Measurements from ENCODE around the gene GPR15.
A peak's percentile ranks its signal among the peaks of the same experiment; 100 is the strongest.
"Not testable (repeated sequence)": the region's sequence is repeated elsewhere in the genome, so short reads cannot be mapped to it uniquely, and the experiment has no call there.

The GPR15 gene

GRCh38 chr3:98558100-98558827 is 26.5 kb downstream of the GPR15 start:
- no peak for DNase-seq (ENCODE audit: low read depth)

DNA sequence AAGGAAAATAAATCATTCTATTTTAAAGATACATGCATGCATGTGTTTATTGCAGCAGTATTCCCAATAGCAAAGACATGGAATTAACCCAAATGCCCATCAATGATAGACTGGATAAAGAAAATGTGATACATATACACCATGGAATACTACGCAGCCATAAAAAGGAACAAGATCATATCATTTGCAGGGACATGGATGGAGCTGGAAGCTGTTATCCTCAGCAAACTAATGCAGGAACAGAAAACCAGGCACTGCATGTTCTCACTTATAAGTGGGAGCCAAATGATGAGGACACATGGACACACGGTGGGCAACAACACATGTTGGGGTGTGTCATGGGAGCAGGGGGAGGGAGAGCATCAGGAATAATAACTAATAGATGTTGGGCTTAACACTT is 28.0 kb downstream of the GPR15 start:
- DNase-seq (ENCODE audit: low read depth) = not testable (repeated sequence)

DNA sequence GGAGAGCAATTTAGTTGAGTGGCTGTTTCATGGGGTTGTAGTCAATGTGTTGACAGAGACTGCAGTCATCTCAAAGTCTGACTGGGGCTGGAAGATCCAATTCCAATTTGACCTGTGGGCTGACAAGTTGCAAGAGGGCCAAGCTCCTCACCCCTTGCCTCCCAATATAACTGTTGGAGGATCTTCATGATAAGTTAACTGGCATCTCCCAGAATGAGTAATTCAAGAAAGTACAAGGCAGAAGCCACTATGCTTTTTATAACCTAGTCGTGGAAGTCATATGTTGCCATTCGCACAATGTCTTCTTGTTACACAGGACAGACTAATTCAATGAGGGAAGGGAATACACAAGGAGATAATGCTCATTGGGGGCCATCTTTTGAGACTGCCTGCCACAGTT is 29.1 kb downstream of the GPR15 start:
- DNase-seq (ENCODE audit: low read depth) = no peak

- DNase-seq (ENCODE audit: low read depth) = no peak
These were observed 30.1 kb downstream of the GPR15 start for GRCh38 chr3:98561727-98562521.

- DNase-seq (ENCODE audit: low read depth) = peak; percentile 41
These were observed 32.0 kb downstream of the GPR15 start for GRCh38 chr3:98563661-98564281.

GRCh38 chr3:98564282-98565005 is 32.7 kb downstream of the GPR15 start:
- no peak for DNase-seq (ENCODE audit: low read depth)

GRCh38 chr3:98565237-98565643 is 33.5 kb downstream of the GPR15 start:
- peak; percentile 18 for DNase-seq (ENCODE audit: low read depth)

GRCh38 chr3:98565843-98566242 is 34.1 kb downstream of the GPR15 start:
- DNase-seq (ENCODE audit: low read depth) = no peak

DNA sequence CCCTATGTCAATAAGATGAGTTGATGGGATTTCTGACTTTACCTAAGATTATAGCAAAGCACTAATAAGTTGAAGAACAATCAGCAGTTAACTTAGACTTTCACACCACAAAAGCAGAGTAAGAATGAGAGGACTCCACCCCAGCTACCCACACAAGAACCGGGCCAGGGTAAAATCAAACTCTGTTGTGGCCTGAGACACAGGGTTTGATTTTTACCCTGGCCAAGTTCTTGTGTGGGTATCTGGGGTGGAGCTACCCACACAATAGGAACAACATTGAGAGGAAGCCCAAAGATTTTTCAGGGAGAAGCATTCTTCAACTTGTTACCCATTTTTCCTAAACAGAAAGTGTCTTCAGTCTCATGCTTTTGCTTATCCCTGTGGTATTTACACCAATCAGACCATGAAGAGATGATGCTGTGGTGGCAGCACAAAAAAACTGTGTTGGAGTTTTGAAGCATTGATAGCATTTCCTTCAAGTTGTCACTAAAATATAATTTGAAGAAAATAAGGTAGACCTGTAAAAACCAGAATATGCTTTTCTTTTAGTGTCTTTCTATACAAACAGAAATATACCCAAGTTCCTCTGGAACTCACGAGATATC is 36.0 kb downstream of the GPR15 start:
- DNase-seq (ENCODE audit: low read depth) = no peak

- DNase-seq (ENCODE audit: low read depth) = no peak
These were observed 36.6 kb downstream of the GPR15 start for GRCh38 chr3:98568402-98568801.

DNA sequence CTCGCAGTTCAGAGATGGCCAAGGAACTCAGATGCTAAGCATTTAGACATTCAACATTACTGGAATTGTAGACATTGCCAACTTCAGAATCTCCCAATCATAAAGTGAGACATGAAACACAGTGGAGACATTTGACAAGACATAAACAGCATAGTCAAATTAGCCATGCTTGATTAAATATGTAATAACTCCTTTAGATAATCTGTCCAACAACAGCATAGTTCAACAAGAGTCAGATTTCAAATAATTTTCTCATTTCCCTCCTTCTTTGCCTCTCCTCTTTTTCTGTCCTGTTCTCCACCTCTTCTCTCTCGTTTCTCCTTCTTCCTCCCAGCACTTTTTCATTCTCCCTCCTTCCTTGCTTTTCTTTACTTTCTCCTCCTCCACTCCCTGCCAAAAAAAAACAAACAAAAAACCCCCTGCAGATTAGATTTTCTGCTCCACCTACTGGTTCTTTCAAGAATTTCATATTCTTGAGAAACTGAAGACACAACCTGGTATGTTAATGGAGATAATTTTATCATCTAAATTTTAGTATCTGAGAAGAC is 41.5 kb downstream of the GPR15 start:
- no peak for DNase-seq (ENCODE audit: low read depth)

DNA sequence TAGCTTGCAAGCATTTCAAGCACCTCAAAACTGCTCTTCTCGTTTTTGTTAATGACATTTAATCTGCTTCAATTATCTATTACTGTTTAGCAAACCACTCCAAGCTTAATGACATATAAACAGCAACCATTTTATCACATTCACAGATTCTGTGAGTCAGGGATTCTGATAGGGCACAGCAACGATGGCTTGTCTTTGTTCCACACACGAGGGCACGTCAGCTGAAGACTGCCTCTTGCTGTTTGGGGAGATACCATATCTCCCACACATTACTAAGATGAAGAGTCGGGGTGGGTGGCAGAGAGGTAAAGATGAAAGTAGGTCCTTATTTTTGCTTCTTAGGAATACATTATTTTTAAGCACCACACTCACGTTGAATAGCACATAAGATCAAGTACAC is 42.4 kb downstream of the GPR15 start:
- no peak for DNase-seq (ENCODE audit: low read depth)

GRCh38 chr3:98577178-98577895 is 45.6 kb downstream of the GPR15 start:
- peak; percentile 28 for DNase-seq (ENCODE audit: low read depth)

DNA sequence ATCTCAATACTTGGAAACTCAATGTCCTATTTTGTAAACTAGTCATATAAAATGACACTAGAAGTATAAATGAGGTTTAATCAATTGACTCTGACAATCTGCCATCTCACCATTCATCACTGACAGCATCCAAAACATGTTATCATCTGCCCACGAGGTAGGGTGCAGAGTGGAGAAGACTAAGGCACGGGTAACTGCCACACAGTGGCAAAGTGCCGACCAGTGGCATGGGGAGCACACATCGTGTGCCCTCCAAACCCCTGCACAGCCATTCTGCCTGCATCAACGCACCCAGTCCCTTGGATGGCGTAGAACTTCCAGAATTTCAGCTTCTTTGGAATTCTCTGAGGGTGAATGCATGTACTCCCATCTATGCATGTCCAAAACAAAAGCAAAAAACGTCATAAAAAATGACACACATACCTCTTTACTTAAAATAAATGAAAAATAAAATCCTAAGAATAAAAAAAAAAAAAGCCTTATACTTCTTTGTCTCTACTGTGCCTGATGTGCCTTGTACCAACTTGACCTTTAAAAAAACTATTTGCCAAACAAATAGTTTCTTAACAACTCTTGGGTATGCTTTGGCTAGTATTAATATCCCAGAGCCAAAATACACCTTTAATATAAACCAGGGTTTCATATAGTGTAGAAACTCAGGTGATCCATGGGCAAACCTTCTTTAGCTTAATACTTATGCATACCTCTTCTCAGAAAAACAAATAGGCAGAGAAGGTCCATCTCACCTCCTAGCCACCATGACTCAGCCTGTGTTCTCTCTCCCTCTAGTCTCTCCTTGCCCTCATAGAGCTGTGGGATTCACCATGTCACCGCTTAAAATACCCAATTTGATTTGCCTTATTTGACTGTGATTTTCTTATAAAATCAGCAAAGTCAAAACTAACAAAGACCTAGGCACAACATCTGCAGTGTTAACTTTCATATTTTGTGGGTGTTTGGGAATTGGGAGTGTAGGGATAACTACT is 48.9 kb downstream of the GPR15 start:
- no peak for DNase-seq (ENCODE audit: low read depth)

GRCh38 chr3:98581474-98581873 is 49.7 kb downstream of the GPR15 start:
- no peak for DNase-seq (ENCODE audit: low read depth)

DNA sequence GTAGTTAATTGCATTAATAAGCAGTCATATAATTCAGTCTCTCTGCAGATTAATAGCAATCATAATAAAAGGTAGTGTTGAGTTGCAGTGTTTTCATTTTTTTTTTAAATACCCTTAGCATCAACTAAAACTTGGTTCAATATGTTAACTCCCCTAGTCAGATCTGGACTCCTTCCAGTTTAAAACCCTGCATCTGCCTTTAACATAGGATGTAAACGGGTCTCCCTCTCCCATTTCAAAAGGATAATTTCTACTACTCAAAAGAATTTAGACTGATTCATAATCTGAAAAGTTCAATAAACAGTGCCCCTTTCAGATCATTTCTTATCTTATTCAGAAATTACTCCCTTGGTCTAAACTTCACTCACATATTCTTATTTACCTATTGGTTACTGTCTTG is 50.3 kb downstream of the GPR15 start:
- no peak for DNase-seq (ENCODE audit: low read depth)

DNA sequence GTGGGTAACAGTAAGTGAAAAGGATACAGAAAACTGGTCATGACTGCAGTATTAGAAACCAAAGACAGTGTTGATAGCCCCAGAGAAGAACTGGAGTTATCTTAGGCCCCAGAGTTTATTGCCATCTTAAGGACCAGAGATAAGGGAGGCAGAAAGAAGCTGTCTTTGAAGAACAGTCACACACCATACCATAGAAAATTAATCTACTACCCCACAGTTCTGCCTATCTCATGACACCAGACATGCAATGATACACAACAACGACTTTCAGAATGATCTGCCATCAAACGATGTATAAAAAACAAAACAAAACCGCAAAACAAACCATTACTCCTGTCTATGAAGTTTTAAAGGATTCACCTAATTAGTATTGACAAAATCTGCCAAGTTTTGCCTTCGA is 52.0 kb downstream of the GPR15 start:
- DNase-seq (ENCODE audit: low read depth) = no peak

All from GM04504 (cell line).